ENCODE measurements around the gene DTNA.

Gene DTNA

DNA sequence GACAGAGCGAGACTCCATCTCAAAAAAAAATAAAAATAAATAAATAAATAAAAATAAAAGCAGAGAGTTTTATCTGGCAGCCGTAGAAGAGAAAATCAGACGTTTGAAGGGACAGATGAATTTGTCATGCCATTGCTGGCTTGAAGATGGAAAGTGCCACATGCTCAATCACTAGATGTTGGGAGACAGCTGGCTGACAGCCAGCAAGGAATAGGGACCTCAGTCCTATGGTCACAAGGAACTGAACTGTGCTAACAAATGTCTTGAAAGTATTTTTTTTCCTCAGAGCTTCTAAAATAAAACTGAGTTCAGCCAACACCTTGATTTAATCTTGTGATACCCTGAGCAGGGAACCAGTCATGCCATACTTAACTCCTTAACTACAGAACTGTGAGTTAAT is 65.4 kb downstream of the DTNA start:
- ATAC-seq (ENCODE audit: insufficient read depth, low read depth) (no peak), DNase-seq (no peak)
- Histone ChIP-seq H3K9ac (ENCODE audit: low read depth, low read length) (no peak overlapping the region), H3K9me3 (ENCODE audit: insufficient read depth, low read length, severe bottlenecking) (no peaks in the 10 kb centered on the region), H3K4me3 (ENCODE audit: low read depth in 1 of 2, low read length in 2 of 2) (no peak overlapping the region), H3K27me3 (ENCODE audit: insufficient read depth, low read length, poor library complexity) (peaks cover 5% of the 10 kb centered on the region), H3K36me3 (ENCODE audit: insufficient read depth, low read length) (no peaks in the 10 kb centered on the region), H3K4me1 (ENCODE audit: insufficient read depth, low read length) (no peaks in the 10 kb centered on the region), H3K79me2 (ENCODE audit: insufficient read depth, low read length) (no peaks in the 10 kb centered on the region), H3K4me2 (ENCODE audit: insufficient read depth, low read length) (no peak overlapping the region), H3K27ac (ENCODE audit: low read length) (no peak overlapping the region), H2AFZ (ENCODE audit: low read depth, low read length) (no peak overlapping the region), H4K20me1 (ENCODE audit: insufficient read depth, low read length) (no peaks in the 10 kb centered on the region)
- TF ChIP-seq, protein P1, sequence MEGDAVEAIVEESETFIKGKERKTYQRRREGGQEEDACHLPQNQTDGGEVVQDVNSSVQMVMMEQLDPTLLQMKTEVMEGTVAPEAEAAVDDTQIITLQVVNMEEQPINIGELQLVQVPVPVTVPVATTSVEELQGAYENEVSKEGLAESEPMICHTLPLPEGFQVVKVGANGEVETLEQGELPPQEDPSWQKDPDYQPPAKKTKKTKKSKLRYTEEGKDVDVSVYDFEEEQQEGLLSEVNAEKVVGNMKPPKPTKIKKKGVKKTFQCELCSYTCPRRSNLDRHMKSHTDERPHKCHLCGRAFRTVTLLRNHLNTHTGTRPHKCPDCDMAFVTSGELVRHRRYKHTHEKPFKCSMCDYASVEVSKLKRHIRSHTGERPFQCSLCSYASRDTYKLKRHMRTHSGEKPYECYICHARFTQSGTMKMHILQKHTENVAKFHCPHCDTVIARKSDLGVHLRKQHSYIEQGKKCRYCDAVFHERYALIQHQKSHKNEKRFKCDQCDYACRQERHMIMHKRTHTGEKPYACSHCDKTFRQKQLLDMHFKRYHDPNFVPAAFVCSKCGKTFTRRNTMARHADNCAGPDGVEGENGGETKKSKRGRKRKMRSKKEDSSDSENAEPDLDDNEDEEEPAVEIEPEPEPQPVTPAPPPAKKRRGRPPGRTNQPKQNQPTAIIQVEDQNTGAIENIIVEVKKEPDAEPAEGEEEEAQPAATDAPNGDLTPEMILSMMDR (IDR thresholded peaks at IDR 0.05; ENCODE audit: borderline replicate concordance, extremely low read depth, low read length, poor library complexity, severe bottlenecking) = no peak
- no peak for TF ChIP-seq EZH2 (IDR thresholded peaks at IDR 0.05; ENCODE audit: borderline replicate concordance, low read depth, low read length, severe bottlenecking)

DNA sequence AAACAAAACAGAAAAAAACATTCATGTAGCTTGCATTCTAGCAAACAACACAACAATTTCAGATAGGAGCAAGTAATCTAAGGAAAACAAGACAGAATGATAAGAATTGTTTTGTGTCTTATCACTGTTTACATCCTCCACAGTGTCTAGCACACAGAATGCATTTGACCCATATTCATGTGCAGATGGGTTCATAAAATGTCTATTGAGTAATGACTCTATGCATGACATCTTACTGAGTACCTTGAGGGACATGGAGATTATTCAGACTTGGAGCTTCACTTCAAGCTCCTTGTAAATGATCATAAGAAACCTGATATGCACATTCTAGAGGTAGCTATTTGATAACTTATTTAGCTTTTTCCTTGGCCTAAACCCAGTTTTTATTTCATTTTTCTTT is 69.0 kb downstream of the DTNA start:
- peaks cover 2% of the 10 kb centered on the region; the same call in 1 of the 2 replicates for H3K4me1 ChIP-seq (ENCODE audit: insufficient read depth, low read length)
- no peak overlapping the region for H3K4me3 ChIP-seq (ENCODE audit: low read depth in 1 of 2, low read length in 2 of 2)
- no peak for ATAC-seq (ENCODE audit: insufficient read depth, low read depth)
- H3K4me2 ChIP-seq (ENCODE audit: insufficient read depth, low read length) = no peak overlapping the region
- TF ChIP-seq, protein P1 (IDR thresholded peaks at IDR 0.05; ENCODE audit: borderline replicate concordance, extremely low read depth, low read length, poor library complexity, severe bottlenecking) = no peak
- no peak for TF ChIP-seq EZH2 (IDR thresholded peaks at IDR 0.05; ENCODE audit: borderline replicate concordance, low read depth, low read length, severe bottlenecking)
- H3K9me3 ChIP-seq (ENCODE audit: insufficient read depth, low read length, severe bottlenecking) = no peaks in the 10 kb centered on the region
- no peak overlapping the region for H3K27ac ChIP-seq (ENCODE audit: low read length)
- H3K79me2 ChIP-seq (ENCODE audit: insufficient read depth, low read length) = no peaks in the 10 kb centered on the region
- DNase-seq = no peak
- H3K9ac ChIP-seq (ENCODE audit: low read depth, low read length) = no peak overlapping the region
- no peak overlapping the region for H2AFZ ChIP-seq (ENCODE audit: low read depth, low read length)
- no peaks in the 10 kb centered on the region for H4K20me1 ChIP-seq (ENCODE audit: insufficient read depth, low read length)
- no peaks in the 10 kb centered on the region for H3K36me3 ChIP-seq (ENCODE audit: insufficient read depth, low read length)
- peaks cover 2% of the 10 kb centered on the region for H3K27me3 ChIP-seq (ENCODE audit: insufficient read depth, low read length, poor library complexity)

DNA sequence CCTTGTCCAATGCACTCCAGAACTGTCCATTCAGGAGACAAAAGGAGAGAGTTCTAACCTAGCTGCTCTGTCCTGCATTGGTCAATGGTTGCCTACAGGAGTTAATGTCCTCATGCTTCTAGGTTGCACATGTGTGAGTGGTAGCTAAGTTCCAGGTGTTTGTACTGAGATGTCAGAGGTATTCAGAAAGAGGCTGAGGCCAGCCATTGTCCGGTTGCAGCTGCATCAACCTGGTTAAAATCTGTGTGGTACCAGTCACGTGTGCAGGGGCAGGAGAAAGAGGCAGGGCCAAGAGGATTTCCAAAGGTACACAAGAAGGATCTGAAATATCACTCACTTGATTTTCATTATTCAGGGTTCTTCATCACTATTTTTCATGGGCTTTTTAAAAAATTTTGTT is 70.8 kb downstream of the DTNA start:
- Histone ChIP-seq H3K27me3 (ENCODE audit: insufficient read depth, low read length, poor library complexity) (peaks cover 6% of the 10 kb centered on the region), H3K36me3 (ENCODE audit: insufficient read depth, low read length) (no peaks in the 10 kb centered on the region), H3K4me2 (ENCODE audit: insufficient read depth, low read length) (no peak overlapping the region), H4K20me1 (ENCODE audit: insufficient read depth, low read length) (no peaks in the 10 kb centered on the region), H3K9ac (ENCODE audit: low read depth, low read length) (no peak overlapping the region), H3K9me3 (ENCODE audit: insufficient read depth, low read length, severe bottlenecking) (no peaks in the 10 kb centered on the region), H3K4me1 (ENCODE audit: insufficient read depth, low read length) (peaks cover 2% of the 10 kb centered on the region; the same call in 1 of the 2 replicates), H3K79me2 (ENCODE audit: insufficient read depth, low read length) (no peaks in the 10 kb centered on the region), H3K4me3 (ENCODE audit: low read depth in 1 of 2, low read length in 2 of 2) (no peak overlapping the region), H2AFZ (ENCODE audit: low read depth, low read length) (no peak overlapping the region), H3K27ac (ENCODE audit: low read length) (no peak overlapping the region)
- TF ChIP-seq, protein P1 (IDR thresholded peaks at IDR 0.05; ENCODE audit: borderline replicate concordance, extremely low read depth, low read length, poor library complexity, severe bottlenecking) = no peak
- TF ChIP-seq EZH2 (IDR thresholded peaks at IDR 0.05; ENCODE audit: borderline replicate concordance, low read depth, low read length, severe bottlenecking) = no peak
- DNase-seq = no peak
- no peak for ATAC-seq (ENCODE audit: insufficient read depth, low read depth)

DNA sequence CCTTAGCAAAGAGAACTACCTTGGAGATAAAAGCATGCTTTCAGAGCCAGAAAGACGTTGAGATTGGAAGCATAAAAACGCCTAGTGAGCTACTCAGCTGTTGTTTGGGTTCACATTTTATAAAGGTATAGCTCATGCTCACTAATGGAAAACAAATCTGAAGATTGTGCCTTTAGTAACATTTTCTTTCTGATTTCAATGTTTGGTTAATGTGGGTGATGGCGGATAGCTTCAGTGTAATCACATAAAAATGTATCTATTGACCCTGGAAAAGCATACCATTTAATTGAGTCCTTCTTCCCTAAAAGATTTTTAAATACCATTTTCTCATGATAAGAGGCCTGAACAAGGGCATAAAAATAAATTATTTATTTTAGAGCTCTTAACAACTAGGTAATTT is 73.4 kb downstream of the DTNA start:
- no peaks in the 10 kb centered on the region for H3K36me3 ChIP-seq (ENCODE audit: insufficient read depth, low read length)
- 0 out of 2 replicates have a peak overlapping the region, but pooled peaks have one; percentile 5 for H3K4me2 ChIP-seq (ENCODE audit: insufficient read depth, low read length)
- no peak overlapping the region for H3K4me3 ChIP-seq (ENCODE audit: low read depth in 1 of 2, low read length in 2 of 2)
- no peaks in the 10 kb centered on the region for H3K9me3 ChIP-seq (ENCODE audit: insufficient read depth, low read length, severe bottlenecking)
- H3K9ac ChIP-seq (ENCODE audit: low read depth, low read length) = no peak overlapping the region
- H3K27ac ChIP-seq (ENCODE audit: low read length) = no peak overlapping the region
- H3K4me1 ChIP-seq (ENCODE audit: insufficient read depth, low read length) = peaks cover 2% of the 10 kb centered on the region; the same call in 1 of the 2 replicates
- TF ChIP-seq EZH2 (IDR thresholded peaks at IDR 0.05; ENCODE audit: borderline replicate concordance, low read depth, low read length, severe bottlenecking) = no peak
- TF ChIP-seq, protein P1 (IDR thresholded peaks at IDR 0.05; ENCODE audit: borderline replicate concordance, extremely low read depth, low read length, poor library complexity, severe bottlenecking) = no peak
- H4K20me1 ChIP-seq (ENCODE audit: insufficient read depth, low read length) = no peaks in the 10 kb centered on the region
- peaks cover 16% of the 10 kb centered on the region for H3K27me3 ChIP-seq (ENCODE audit: insufficient read depth, low read length, poor library complexity)
- H2AFZ ChIP-seq (ENCODE audit: low read depth, low read length) = no peak overlapping the region
- H3K79me2 ChIP-seq (ENCODE audit: insufficient read depth, low read length) = no peaks in the 10 kb centered on the region
- no peak for ATAC-seq (ENCODE audit: insufficient read depth, low read depth)
- DNase-seq = no peak

Measured in DND-41 (cell line).